GM21717 (cell line): ENCODE measurements around the gene DGKK.

Source experiments
- ATAC-seq: cut with Tn5 transposase; IDR thresholded peaks from one replicate; pipeline ENCODE4 v1.9.1; 2021; ENCODE audit warnings: mild to moderate bottlenecking, moderate library complexity; ENCODE audit not compliant: unreplicated experiment

DGKK gene, protein sequence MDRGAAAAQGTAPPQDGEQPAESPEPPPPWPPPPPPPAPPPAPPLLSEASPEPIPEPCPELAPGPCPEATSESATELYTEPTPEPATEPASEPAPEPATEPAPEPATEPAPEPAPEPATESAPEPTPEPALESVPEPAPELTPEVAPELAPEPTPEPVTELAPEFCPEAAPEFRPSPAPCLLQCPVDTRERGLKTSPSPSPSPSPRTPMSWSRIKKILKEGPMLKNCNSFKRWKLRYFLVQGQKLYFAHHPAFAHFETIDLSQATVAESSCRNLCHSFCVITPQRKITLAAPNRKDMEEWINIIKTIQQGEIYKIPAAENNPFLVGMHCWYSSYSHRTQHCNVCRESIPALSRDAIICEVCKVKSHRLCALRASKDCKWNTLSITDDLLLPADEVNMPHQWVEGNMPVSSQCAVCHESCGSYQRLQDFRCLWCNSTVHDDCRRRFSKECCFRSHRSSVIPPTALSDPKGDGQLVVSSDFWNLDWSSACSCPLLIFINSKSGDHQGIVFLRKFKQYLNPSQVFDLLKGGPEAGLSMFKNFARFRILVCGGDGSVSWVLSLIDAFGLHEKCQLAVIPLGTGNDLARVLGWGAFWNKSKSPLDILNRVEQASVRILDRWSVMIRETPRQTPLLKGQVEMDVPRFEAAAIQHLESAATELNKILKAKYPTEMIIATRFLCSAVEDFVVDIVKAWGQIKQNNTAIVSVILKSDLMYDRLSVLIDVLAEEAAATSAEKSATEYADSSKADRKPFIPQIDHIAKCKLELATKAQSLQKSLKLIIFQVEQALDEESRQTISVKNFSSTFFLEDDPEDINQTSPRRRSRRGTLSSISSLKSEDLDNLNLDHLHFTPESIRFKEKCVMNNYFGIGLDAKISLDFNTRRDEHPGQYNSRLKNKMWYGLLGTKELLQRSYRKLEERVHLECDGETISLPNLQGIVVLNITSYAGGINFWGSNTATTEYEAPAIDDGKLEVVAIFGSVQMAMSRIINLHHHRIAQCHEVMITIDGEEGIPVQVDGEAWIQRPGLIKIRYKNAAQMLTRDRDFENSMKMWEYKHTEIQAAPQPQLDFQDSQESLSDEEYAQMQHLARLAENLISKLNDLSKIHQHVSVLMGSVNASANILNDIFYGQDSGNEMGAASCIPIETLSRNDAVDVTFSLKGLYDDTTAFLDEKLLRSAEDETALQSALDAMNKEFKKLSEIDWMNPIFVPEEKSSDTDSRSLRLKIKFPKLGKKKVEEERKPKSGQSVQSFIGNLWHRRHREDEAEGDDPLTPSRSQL

DNA sequence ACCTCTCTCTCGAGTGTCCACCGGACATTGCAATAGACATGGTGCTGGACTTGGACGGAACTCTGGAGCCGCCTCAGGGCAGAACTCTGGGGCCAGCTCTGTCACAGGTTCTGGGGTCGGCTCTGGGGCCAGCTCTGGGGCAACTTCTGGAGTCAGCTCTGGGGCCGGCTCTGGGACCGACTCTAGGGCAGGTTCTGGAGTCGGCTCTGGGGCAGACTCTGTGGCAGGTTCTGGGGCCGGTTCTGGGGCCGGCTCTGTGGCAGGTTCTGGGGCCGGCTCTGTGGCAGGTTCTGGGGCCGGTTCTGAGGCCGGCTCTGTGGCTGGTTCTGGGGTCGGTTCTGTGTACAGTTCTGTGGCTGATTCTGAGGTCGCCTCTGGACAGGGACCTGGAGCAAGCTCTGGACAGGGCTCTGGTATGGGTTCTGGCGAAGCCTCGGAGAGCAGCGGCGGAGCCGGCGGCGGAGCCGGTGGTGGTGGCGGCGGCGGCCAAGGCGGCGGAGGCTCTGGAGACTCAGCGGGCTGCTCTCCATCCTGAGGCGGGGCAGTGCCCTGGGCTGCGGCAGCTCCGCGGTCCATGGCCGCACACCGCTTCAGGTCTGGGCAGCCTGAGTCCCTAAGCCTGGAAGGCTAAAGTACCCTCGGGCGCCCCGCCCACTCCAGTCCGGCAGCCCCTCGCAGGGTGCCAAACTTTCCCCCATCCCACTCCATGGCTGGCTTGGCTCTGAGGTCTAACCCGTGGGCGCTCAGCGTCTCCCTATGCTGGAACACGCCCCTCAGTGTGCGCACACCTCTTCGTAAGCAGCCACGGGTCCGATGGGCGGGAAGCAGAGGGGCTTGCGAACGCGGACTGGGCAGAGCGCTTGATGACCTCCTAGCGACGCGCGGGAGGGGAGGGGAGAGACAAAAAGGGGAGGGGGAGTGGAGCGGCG is at the start of gene DGKK:
TSS of gene DGKK (minus strand) at position 723 of the 929 bp plus-strand sequence. CDS start at position 576, 147 bp downstream.
- no peak for ATAC-seq

DNA sequence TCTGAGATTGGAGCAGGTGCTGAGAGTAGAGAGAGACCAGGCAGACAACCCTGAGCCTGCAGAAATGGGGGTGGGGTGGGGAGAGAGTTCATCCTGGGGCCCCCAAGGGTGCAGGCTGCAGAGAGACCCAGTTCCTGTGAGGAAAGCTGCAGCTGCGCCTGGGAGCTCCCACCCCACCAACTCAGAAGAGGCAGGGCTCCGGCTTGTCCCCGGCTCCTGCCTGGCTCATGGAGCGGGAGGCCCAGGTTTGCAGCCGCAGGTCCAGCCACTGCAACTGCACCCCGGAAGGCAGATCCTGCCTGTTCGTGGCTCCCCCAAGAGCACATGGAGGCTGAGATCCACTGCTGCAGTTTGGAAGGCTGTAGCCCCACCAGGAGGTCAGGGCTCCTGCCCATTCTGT is 44.2 kb upstream of the DGKK start:
- ATAC-seq: no peak

DNA sequence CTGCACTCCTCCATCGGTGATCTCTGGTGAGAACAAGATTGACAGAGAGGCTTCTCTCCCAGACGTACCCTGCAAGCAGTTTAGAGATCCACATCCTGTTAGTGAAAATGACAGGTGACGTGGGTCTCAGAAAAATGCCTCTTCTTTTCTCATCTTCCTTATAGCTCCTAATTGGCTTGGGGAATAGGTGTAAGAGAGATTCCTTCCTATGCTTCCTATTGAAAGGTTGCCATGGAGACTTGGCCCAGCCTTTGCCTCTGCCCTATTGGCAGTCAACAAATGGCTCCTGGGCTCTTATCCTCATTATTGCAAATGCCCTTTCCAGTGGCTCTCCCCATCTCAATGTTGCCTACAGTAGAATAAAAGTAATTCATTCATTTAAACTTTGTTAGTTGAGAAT is 26.5 kb upstream of the DGKK start:
- no peak for ATAC-seq

DNA sequence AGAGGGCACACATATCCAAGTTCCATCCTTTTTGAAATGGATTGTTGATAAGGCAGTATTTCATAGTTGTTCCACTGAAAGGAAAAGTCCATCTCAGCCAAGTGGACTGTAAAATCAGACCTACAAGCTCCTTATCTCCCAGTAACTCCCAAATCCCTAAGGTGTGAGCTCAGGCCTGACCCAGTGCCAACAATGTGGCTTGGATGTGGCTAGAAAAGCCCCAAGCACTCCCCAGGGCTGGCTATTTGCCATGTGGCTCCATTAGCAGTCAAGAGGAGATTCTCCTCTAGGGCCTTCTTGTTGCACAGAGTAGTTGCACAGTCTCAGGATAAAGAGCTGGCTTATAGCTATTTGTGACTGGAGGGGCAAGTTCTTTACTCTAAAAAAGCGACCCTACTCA is 25.0 kb upstream of the DGKK start:
- no peak for ATAC-seq

DNA sequence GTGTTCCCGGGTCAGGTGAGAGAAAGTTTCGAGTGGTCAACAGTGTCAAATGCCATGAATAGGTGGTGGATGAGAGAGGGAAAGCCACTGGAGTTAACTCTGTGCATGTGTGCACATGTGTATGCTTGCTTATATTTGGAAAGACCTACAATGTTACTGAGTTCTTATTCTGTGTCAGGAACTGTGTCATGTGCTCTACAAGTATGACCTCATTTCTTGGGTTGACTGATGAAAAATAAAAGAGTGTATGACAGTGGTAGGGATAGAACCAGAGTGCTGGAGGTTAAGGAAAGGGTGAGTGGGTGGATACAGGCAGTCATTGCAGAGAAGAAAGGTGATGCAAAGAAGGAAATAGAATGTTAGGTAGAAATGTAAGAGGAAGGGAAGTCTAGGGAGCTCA is 22.1 kb upstream of the DGKK start:
- no peak for ATAC-seq

DNA sequence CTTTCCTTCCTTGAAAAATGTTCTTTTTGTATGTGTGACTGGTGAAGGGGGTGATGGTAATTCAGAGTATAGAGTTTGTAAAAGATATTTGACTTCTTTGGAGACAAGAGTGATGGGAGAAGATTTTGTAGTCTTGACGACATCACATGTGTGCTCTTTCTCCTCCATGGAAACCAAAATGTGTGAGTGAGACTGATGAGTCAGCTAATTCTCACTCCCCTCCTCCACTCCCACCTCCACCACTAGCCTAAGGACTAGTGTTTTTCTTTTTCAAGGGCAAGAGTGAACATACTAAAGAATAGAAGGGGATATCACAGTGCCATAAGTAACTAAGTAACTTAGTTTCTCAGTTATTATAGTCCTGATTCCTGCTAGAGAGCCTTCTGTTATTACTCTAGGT is 14.0 kb upstream of the DGKK start:
- ATAC-seq: no peak

DNA sequence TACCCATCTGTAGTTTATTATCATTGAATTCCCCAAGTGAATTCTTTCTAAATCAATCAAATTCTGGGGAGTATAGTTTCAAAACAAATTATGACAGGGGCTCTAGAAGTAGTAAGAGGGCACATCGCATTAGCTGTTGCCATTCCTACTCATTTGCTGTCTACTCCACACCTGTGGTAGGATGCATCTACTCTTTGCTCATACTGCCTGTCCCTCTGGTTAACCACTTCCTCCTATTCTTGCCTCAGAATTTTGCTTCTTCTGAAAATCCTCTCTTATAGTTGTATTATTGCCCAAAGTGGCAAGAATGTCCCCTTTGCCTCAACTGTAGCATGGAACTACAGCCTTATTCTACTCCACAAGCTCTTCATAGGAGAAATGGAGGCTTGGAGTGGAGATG is 12.7 kb upstream of the DGKK start:
- ATAC-seq: no peak

DNA sequence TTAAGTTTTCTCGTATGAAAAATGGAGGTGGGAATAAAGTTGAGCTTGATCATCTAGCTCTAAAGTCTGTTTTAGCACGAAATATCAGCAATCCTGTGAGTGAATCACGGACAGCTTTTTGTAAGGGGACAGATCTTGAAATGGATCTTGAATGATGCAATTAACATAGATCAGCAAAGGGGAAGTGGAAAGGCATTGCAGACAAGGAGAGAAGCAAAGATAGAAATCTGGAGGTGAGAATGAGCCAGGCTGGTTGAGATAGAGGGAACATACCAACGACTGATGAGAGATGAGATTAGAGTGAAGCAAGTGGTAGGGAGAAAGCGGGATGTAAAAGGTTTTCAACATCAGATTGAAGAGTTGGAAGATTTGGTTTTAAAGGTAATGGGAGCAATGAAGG is 4.6 kb upstream of the DGKK start:
- no peak for ATAC-seq

DNA sequence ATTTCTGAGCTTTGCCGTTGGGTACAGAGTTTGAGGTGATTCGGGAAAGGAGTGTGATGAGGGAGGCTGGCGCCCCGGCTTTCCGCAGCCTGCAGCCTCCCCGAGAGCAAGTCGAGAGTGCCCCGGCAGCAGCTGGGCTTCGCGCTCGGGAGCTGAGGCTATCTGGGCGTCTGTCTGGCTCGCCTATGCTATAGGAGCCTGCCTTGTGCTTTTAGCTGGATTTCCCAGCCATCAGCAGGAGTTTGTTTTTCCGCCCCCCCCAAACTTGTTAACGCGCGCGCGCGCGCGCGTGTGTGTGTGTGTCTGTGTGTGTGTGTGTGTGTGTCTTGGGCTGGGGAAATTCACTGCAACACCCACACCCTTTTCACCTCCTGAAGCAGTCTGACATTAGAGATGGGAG is 765 bp upstream of the DGKK start:
- no peak for ATAC-seq

DNA sequence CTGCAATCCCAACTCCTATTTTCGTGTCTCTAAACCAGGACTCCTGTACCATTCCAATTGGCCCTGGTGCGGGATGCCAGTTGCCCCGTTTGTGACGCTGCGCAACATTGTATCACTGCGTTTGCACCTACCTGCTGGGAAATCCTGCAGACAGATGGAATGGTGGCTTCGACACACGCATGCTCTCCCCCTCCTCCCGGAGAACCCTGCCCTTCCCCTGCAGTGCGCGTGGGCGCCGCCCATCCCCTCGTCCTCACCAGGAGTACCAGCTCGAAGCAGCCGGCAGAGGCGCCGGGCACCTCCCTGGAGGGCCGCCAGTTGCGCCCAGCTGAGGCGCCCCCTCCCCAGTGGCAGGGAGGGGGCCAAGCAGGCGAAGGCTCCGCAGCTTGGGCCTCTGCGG is 1.4 kb downstream of the DGKK start:
- ATAC-seq: no peak

DNA sequence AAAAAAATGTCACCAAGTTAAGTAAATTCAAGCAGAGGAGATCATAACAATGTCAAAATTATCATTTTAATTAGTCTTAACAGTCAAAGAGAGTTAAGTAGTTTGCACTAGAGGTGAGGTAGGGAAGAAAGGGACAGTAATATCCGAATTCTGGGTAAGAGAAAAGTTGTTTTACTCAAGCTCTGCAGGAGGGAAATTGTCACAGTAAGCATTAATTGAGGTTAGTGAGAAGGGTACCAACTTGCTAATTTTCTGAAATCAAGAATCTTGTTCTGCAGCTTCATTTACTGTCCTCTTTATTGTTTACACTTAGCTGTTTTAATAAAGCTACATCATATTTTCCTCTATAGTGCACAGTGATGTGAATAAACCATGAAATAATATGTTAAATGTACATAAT is 11.0 kb downstream of the DGKK start:
- no peak for ATAC-seq

DNA sequence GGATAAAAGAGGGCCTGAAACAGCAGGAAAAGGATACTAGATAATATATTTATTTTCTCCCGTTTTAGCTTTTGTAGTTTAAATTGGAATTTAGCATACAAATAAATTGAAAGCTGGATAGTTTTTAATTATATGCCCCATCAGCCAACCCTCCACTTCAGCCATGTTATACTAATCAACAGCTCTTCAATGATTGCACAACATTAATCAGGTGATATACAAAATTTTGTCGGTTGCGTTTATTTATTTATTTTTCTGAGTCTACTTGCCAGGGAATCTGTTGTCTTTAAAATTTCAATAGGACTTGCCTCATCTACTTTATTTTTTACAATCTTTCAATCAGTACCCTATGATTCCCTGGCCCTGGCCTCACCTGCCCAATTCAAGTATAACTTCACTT is 12.1 kb downstream of the DGKK start:
- no peak for ATAC-seq

DNA sequence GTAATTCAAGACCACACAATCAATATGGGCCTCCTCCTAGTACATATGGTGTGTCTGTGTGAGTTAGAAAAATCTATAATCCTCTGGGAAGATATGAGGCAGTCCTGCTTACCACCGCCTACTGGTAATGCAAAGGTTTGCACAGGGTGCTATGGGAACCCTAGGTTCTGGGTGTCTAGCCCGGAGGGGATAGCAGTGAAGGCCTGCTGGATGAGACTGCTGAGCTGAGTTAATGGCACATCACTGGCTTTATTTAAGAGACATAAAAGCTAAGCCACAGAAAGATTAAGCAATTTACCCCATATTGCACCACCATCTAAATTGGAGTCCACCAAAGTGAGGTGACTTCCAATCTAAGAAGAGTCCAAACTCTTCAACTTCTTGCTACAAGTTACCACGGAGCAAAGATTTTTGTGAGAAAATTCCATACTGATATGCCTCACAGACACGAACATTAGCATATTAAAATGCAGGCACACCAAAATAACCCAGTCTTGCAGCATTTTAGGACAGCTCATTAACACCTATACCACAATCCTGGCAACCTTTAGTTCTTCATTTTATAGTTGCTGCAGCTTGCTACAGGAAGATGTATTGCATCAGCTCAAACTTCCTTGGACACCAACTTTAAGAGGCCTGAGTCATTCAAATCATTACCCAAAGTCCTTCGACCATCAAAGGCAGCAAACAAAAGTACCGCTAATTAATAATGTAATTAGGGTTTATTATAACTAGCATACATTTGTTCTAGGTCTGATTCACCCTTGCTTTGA is 13.7 kb downstream of the DGKK start:
- no peak for ATAC-seq

DNA sequence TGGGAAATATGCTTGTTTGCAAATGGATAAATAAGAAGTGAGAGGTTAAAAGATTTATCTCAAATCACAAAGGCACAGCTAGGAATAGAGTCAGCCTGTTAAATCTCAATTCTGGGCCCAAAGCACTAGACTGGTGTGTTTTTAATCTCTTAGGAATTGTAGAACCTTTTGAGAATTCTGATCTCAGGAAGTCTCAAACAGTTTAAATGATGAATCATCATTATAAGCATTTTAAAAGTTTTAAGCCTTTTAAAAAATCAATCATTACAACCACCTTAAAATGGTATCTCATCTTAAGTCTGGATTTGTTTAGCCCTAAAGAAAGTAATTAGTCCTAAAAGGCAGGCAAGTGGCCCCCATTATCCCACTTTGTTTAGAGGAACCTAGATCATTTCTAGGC is 17.8 kb downstream of the DGKK start:
- ATAC-seq: no peak

DNA sequence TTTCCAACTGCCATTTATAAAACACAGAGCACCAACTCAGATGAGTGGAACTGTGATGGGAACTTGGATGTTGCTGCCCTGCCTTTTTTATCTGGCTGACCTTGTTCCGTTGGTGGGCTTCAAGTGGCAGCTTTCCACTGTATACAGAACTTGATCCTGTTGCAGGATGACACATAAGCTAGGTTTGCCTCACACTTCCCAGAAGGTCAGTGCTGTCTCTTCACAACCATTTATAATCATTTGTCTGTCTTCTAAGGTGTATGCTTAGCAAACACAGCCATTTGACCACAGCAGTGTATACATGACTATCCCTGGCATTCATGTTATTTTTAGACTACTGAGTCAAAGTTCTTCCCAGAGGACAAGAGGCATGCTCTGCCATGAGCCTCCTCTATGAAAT is 20.3 kb downstream of the DGKK start:
- ATAC-seq: no peak

DNA sequence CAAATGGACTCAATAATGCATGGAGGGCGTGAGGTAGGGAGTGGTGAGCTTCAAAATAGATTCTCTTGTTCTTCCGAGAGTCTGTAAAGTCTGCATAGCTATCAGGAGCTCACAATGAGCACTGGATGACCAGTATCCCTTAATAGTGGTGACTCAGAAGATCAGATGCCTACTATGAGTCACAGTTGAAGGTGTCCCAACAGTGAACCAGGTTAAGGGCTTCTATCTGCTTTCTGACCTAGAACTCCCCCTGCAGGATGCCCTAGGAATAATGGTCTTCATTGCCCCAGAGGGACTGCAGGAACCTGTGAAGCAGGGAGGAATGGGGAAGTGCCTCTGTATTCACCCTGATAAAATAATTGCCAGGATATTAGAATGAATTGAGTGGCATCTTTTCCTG is 22.1 kb downstream of the DGKK start:
- no peak for ATAC-seq

DNA sequence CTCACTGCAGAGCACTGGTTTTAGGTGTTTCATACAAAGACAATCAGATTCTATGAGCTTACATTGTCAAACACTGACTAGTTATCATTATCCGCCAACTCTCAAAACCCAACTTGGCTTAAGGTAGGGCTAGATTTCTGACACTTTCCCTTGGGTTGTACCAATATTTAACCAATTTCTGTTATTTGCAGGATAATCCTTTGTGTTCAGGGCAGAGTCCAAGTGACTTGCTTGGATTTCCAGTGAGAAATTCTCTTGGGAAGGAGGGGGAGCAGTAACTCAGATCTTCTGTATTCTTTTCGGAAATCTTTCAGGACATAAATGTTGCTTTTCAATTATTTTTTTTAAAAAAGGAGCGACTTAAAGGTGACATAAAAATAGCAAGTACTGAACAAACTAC is 23.1 kb downstream of the DGKK start:
- ATAC-seq: no peak

DNA sequence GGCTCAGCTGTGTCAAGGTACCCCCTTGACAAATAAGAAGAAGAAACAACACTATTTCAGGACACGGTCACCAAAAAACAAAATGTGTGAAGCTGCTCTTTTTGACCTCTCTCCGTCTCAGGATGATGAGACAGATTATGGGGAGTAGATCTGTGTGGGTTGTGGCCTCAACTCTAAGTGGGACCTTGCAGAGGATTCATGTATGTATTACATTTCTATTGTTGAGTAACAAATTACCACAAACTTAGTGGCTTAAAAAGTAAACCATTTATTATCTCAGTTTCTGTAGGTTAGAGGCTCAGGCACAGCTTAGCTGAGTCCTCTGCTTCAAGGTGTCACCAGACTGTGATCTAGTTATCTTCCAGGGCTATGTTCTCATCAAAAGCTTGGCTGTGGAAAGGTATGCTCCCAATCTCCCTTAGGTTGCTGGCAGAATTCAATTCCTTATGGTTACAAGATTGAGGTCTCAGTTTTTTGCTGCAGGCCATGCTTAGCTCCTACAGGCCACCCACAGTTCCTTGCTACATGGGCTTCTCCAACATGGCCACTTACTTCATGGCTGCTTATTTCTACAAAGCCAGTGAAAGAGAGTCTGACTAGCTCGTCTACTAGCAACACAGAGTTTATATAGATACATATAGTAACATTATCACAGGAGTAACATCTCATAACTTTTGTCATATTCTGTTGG is 28.1 kb downstream of the DGKK start:
- no peak for ATAC-seq

DNA sequence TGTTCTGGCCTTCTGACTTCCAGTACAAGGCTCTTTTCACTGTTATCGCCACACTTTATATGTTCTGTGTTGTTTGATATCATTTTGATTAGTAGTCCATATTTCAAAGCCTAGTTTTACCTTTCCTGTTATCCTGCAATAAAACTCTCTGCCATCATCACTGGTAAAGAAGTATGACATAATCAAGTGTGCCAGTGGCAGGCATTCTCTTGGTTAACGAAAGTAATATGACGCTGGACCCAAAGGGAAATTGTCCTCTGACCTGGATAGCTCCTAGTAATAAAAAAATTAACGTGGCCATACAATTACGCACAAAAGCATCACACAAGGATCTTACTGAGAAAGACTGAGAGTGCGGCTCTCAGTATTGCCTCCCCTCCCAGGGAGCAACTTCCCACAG is 33.8 kb downstream of the DGKK start:
- no peak for ATAC-seq
